ENCODE results near the gene CCNB1IP1.
"Not testable (repeated sequence)": the region's sequence is repeated elsewhere in the genome, so short reads cannot be mapped to it uniquely, and the experiment has no call there.

The CCNB1IP1 gene

DNA sequence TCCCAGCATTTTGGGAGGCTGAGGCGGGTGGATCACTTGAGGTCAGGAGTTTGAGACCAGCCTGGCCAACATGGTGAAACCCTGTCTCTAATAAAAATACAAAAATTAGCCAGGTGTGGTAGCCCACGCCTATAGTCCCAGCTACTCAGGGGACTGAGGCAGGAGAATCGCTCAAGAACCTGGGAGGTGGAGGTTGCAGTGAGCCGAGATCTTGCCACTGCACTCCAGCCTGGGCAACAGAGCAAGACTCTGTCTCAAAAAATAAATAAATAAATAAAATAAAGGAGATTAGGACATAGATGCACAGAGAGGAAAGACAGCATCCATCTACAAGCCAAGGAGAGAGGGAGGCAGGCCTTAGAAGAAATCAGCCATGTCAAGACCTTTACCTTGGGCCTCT, 8.0 kb upstream of the CCNB1IP1 start:
- H3K27ac ChIP-seq (ENCODE audit: insufficient read depth in 1 of 2, low read depth in 1 of 2, low read length in 2 of 2, poor library complexity in 1 of 2, severe bottlenecking in 2 of 2); H3K9me3 ChIP-seq (ENCODE audit: control extremely low read depth in 1 of 5, control insufficient read depth in 4 of 5, insufficient read depth in 2 of 5, low read depth in 1 of 5, low read length in 4 of 5); H3K36me3 ChIP-seq (ENCODE audit: control insufficient read depth in 4 of 4, insufficient read depth in 4 of 4, low read length in 3 of 4); H3K27me3 ChIP-seq (replicated peaks in 2 of 5; ENCODE audit: control insufficient read depth in 4 of 5, insufficient read depth in 5 of 5, low read length in 4 of 5); H3K4me3 ChIP-seq (ENCODE audit: control insufficient read depth in 1 of 7, extremely low read depth in 1 of 7, insufficient read depth in 4 of 7, low read depth in 2 of 7, low read length in 6 of 7); DNase-seq: not testable (repeated sequence)
- WGBS (ENCODE audit: insufficient coverage), result 93% methylated on average over 3 of the region's 4 CpGs
- CTCF ChIA-PET, result interaction anchor here (1.0 to 8.7 kb wide), 3 partner anchors 11 to 268 kb away, joined by 4 to 69 read pairs (median 16); no protein-coding TSS in a partner anchor
- peaks cover 0 to 12% (median 3%) of the 10 kb centered on the region in 4 experiments for H3K4me1 ChIP-seq (ENCODE audit: control extremely low read depth in 1 of 4, control insufficient read depth in 4 of 4, insufficient read depth in 4 of 4, low read length in 3 of 4)
- POLR2A ChIA-PET, result interaction anchor here (0.7 to 3.0 kb wide), 2 partner anchors 8 to 11 kb away, joined by 3 to 15 read pairs; partner anchors contain the start of gene CCNB1IP1

DNA sequence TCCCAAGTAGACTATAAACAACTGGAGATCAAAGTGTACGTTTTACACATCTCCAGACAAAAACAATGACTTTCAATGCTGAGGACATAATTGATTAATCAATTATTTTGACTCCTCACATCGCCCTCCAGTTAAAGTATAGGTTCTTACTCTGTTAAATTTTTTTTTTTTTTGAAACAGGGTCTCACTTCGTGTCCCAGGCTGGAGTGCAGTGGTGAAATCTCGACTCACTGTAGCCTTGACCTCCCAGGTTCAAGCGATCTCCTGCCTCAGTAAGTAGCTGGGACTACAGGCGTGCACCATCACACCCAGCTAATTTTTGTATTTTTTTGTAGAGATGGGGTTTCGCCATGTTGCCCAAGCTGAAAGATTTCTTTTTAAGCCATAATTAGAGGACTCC, 938 bp upstream of the CCNB1IP1 start:
- Histone ChIP-seq H3K36me3 (ENCODE audit: control insufficient read depth in 4 of 4, insufficient read depth in 4 of 4, low read length in 3 of 4) (peaks cover 0 to 1% (median 0%) of the 10 kb centered on the region in 4 experiments), H3K4me1 (ENCODE audit: control extremely low read depth in 1 of 4, control insufficient read depth in 4 of 4, insufficient read depth in 4 of 4, low read length in 3 of 4) (peaks cover 7 to 17% (median 11%) of the 10 kb centered on the region in 4 experiments), H3K27ac (ENCODE audit: insufficient read depth in 1 of 2, low read depth in 1 of 2, low read length in 2 of 2, poor library complexity in 1 of 2, severe bottlenecking in 2 of 2) (no peak overlapping the region), H3K9me3 (ENCODE audit: control extremely low read depth in 1 of 5, control insufficient read depth in 4 of 5, insufficient read depth in 2 of 5, low read depth in 1 of 5, low read length in 4 of 5) (no peaks in the 10 kb centered on the region), H3K27me3 (replicated peaks in 2 of 5; ENCODE audit: control insufficient read depth in 4 of 5, insufficient read depth in 5 of 5, low read length in 4 of 5) (no peaks in the 10 kb centered on the region), H3K4me3 (ENCODE audit: control insufficient read depth in 1 of 7, extremely low read depth in 1 of 7, insufficient read depth in 4 of 7, low read depth in 2 of 7, low read length in 6 of 7) (no peak overlapping the region)
- CTCF ChIA-PET, result interaction anchor here (1.3 to 1.8 kb wide), 3 partner anchors 8 to 276 kb away, joined by 3 to 11 read pairs (median 4); partner anchors contain the start of gene PARP2
- DNase-seq, result no peak
- 89% methylated on average over 3 of the region's 7 CpGs for WGBS (ENCODE audit: insufficient coverage)
- POLR2A ChIA-PET, result interaction anchor here (2.2 kb wide), 1 partner anchor 9 kb away, joined by 21 read pairs; the partner anchor contains the start of gene PARP2

DNA sequence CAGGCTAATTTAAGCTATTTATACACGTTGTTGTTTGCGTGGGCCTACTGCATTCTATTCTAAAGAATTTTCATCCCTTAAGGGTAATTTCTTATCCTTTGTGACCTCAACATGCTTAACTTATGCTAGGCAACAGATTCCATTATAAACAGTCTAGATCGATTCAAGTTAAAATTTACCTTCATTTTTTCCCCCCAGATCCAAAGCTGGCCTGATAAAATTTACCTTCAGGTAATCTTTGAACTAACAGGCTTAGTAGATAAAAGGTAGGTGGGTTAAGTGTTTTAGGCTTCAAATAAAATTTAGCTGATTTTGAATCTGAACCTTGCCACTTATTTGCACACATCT, 389 bp upstream of the CCNB1IP1 start:
- WGBS (ENCODE audit: insufficient coverage), result no CpG with 5 or more reads among the region's 3 CpGs
- H3K9me3 ChIP-seq (ENCODE audit: control extremely low read depth in 1 of 5, control insufficient read depth in 4 of 5, insufficient read depth in 2 of 5, low read depth in 1 of 5, low read length in 4 of 5), result no peaks in the 10 kb centered on the region
- CTCF ChIA-PET, result interaction anchor here (1.3 to 1.8 kb wide), 3 partner anchors 9 to 276 kb away, joined by 3 to 11 read pairs (median 4); partner anchors contain the start of gene PARP2
- DNase-seq, result no peak
- H3K27me3 ChIP-seq (replicated peaks in 2 of 5; ENCODE audit: control insufficient read depth in 4 of 5, insufficient read depth in 5 of 5, low read length in 4 of 5), result no peaks in the 10 kb centered on the region
- peaks cover 7 to 17% (median 11%) of the 10 kb centered on the region in 4 experiments for H3K4me1 ChIP-seq (ENCODE audit: control extremely low read depth in 1 of 4, control insufficient read depth in 4 of 4, insufficient read depth in 4 of 4, low read length in 3 of 4)
- peak overlapping the region in 6 of 7 experiments; percentile 76 to 100 (median 94) for H3K4me3 ChIP-seq (ENCODE audit: control insufficient read depth in 1 of 7, extremely low read depth in 1 of 7, insufficient read depth in 4 of 7, low read depth in 2 of 7, low read length in 6 of 7)
- POLR2A ChIA-PET, result interaction anchor here (2.2 kb wide), 1 partner anchor 9 kb away, joined by 21 read pairs; the partner anchor contains the start of gene PARP2
- H3K36me3 ChIP-seq (ENCODE audit: control insufficient read depth in 4 of 4, insufficient read depth in 4 of 4, low read length in 3 of 4), result peaks cover 0 to 7% (median 2%) of the 10 kb centered on the region in 4 experiments
- peak overlapping the region in 1 of 2 experiments; percentile 72 for H3K27ac ChIP-seq (ENCODE audit: insufficient read depth in 1 of 2, low read depth in 1 of 2, low read length in 2 of 2, poor library complexity in 1 of 2, severe bottlenecking in 2 of 2)

DNA sequence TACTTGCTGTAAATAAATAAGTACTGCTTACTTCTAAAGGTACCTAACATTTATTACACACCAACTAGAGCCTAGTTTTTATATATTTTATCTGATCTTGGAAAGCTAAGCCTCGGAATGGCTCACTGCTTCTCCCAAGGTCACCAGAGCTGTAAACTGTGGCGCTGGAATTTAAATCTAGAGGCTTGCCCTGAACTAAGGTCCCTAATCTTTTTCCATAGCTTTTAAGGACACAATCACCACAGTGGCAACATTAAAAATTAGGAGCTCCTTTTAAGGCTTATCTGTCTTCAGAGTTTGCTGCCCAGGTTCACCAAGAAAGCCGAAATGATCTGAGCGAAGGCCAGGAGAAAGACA, 670 bp downstream of the CCNB1IP1 start:
- WGBS (ENCODE audit: insufficient coverage), result 23% methylated on average over 3 of the region's 4 CpGs
- DNase-seq, result no peak
- H3K36me3 ChIP-seq (ENCODE audit: control insufficient read depth in 4 of 4, insufficient read depth in 4 of 4, low read length in 3 of 4), result peaks cover 0 to 15% (median 2%) of the 10 kb centered on the region in 4 experiments
- POLR2A ChIA-PET, result interaction anchor here (1.1 to 2.2 kb wide), 2 partner anchors 9 to 11 kb away, joined by 3 to 21 read pairs; partner anchors contain the start of gene PARP2
- CTCF ChIA-PET, result interaction anchor here (0.6 to 1.0 kb wide), 3 partner anchors 8 to 289 kb away, joined by 3 read pairs; no protein-coding TSS in a partner anchor
- H3K4me1 ChIP-seq (ENCODE audit: control extremely low read depth in 1 of 4, control insufficient read depth in 4 of 4, insufficient read depth in 4 of 4, low read length in 3 of 4), result peaks cover 7 to 21% (median 12%) of the 10 kb centered on the region in 4 experiments
- no peaks in the 10 kb centered on the region for H3K27me3 ChIP-seq (replicated peaks in 2 of 5; ENCODE audit: control insufficient read depth in 4 of 5, insufficient read depth in 5 of 5, low read length in 4 of 5)
- no peaks in the 10 kb centered on the region for H3K9me3 ChIP-seq (ENCODE audit: control extremely low read depth in 1 of 5, control insufficient read depth in 4 of 5, insufficient read depth in 2 of 5, low read depth in 1 of 5, low read length in 4 of 5)
- peak overlapping the region in 6 of 7 experiments; percentile 76 to 100 (median 94) for H3K4me3 ChIP-seq (ENCODE audit: control insufficient read depth in 1 of 7, extremely low read depth in 1 of 7, insufficient read depth in 4 of 7, low read depth in 2 of 7, low read length in 6 of 7)
- H3K27ac ChIP-seq (ENCODE audit: insufficient read depth in 1 of 2, low read depth in 1 of 2, low read length in 2 of 2, poor library complexity in 1 of 2, severe bottlenecking in 2 of 2), result peak overlapping the region in 1 of 2 experiments; percentile 72

DNA sequence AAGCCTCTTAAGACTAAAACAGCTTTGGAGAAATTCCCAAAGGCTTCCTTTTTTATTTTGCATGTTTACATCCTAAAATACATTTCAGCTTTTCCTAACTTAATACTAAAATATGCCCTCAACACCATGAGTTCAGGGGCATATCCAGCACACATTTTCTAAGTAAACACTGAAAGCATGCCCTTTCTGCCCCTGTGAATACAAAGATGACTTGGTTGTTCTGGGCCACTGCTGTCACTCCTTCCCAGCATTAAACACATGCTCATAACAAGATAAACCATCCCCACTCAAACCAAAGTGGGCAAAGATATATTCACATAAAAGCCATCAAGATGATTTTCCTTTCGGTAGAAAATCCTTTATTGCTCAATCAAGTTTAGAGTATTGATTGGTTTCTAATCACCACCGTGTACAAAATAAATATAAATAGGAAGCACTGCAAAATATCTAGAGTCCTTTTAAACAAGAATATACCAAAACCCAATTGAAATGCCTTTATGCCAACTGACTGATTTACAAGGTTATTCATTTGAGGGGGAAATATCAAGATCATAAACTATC, 1.9 kb downstream of the CCNB1IP1 start:
- DNase-seq, result no peak
- Histone ChIP-seq H3K4me3 (ENCODE audit: control insufficient read depth in 1 of 7, extremely low read depth in 1 of 7, insufficient read depth in 4 of 7, low read depth in 2 of 7, low read length in 6 of 7) (no peak overlapping the region), H3K9me3 (ENCODE audit: control extremely low read depth in 1 of 5, control insufficient read depth in 4 of 5, insufficient read depth in 2 of 5, low read depth in 1 of 5, low read length in 4 of 5) (no peaks in the 10 kb centered on the region), H3K27me3 (replicated peaks in 2 of 5; ENCODE audit: control insufficient read depth in 4 of 5, insufficient read depth in 5 of 5, low read length in 4 of 5) (no peaks in the 10 kb centered on the region), H3K4me1 (ENCODE audit: control extremely low read depth in 1 of 4, control insufficient read depth in 4 of 4, insufficient read depth in 4 of 4, low read length in 3 of 4) (peaks cover 7 to 22% (median 13%) of the 10 kb centered on the region in 4 experiments), H3K36me3 (ENCODE audit: control insufficient read depth in 4 of 4, insufficient read depth in 4 of 4, low read length in 3 of 4) (peaks cover 3 to 19% (median 4%) of the 10 kb centered on the region in 4 experiments), H3K27ac (ENCODE audit: insufficient read depth in 1 of 2, low read depth in 1 of 2, low read length in 2 of 2, poor library complexity in 1 of 2, severe bottlenecking in 2 of 2) (no peak overlapping the region)
- WGBS (ENCODE audit: insufficient coverage), result no CpG with 5 or more reads among the region's 2 CpGs
- ChIA-PET CTCF (interaction anchor here (1.4 to 7.1 kb wide), 3 partner anchors 11 to 282 kb away, joined by 4 to 91 read pairs (median 16); partner anchors contain the start of gene PARP2), POLR2A (interaction anchor here (2.6 kb wide), 1 partner anchor 11 kb away, joined by 15 read pairs; the partner anchor contains the start of gene PARP2)

DNA sequence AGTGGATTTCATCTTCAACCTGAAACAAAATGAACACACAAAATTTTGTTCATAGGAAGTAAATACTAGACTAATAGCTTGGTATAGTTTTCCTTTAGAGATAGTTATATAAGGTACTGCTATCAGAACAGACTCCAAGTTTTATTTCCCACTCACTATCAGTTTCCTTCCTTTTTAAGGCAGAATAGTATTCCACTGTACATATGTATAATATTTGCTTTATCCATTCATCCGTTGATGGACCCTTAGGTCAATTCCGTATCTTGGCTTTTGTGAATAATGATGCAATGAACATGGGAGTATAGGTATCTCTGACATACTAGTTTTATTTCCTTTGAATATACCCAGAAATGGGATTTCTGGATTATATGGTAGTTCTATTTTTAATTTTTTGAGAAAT, 3.7 kb downstream of the CCNB1IP1 start:
- H3K9me3 ChIP-seq (ENCODE audit: control extremely low read depth in 1 of 5, control insufficient read depth in 4 of 5, insufficient read depth in 2 of 5, low read depth in 1 of 5, low read length in 4 of 5), result no peaks in the 10 kb centered on the region
- POLR2A ChIA-PET, result interaction anchor here (2.6 kb wide), 1 partner anchor 13 kb away, joined by 15 read pairs; the partner anchor contains the start of gene PARP2
- CTCF ChIA-PET, result interaction anchor here (1.0 to 7.1 kb wide), 10 partner anchors 12 to 354 kb away, joined by 3 to 91 read pairs (median 6); partner anchors contain the start of gene PARP2
- H3K27ac ChIP-seq (ENCODE audit: insufficient read depth in 1 of 2, low read depth in 1 of 2, low read length in 2 of 2, poor library complexity in 1 of 2, severe bottlenecking in 2 of 2), result no peak overlapping the region
- no peak for DNase-seq
- no peak overlapping the region for H3K4me3 ChIP-seq (ENCODE audit: control insufficient read depth in 1 of 7, extremely low read depth in 1 of 7, insufficient read depth in 4 of 7, low read depth in 2 of 7, low read length in 6 of 7)
- no peaks in the 10 kb centered on the region for H3K27me3 ChIP-seq (replicated peaks in 2 of 5; ENCODE audit: control insufficient read depth in 4 of 5, insufficient read depth in 5 of 5, low read length in 4 of 5)
- H3K4me1 ChIP-seq (ENCODE audit: control extremely low read depth in 1 of 4, control insufficient read depth in 4 of 4, insufficient read depth in 4 of 4, low read length in 3 of 4), result peaks cover 7 to 22% (median 13%) of the 10 kb centered on the region in 4 experiments
- WGBS (ENCODE audit: insufficient coverage), result no CpG with 5 or more reads among the region's 2 CpGs
- H3K36me3 ChIP-seq (ENCODE audit: control insufficient read depth in 4 of 4, insufficient read depth in 4 of 4, low read length in 3 of 4), result peaks cover 6 to 32% (median 14%) of the 10 kb centered on the region in 4 experiments

DNA sequence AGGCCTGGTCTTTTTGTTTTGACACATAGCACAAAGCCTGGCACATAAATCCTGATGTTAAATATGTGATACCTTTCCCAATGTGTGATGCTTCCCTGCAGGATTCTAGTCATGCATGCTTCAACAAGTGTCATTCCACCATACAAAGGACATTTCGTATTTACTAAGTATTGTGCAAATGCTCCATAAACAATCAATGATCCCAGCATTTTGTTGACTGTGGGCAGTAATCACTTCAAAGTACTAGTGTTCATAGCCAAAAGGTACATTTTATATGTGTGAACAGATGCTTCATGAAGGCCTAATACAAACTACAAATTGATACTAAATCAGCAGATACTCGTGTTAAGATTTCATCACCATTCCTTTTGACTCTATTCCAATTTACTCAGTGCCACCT, 4.4 kb downstream of the CCNB1IP1 start:
- Histone ChIP-seq H3K27me3 (replicated peaks in 2 of 5; ENCODE audit: control insufficient read depth in 4 of 5, insufficient read depth in 5 of 5, low read length in 4 of 5) (no peaks in the 10 kb centered on the region), H3K27ac (ENCODE audit: insufficient read depth in 1 of 2, low read depth in 1 of 2, low read length in 2 of 2, poor library complexity in 1 of 2, severe bottlenecking in 2 of 2) (no peak overlapping the region), H3K4me1 (ENCODE audit: control extremely low read depth in 1 of 4, control insufficient read depth in 4 of 4, insufficient read depth in 4 of 4, low read length in 3 of 4) (peaks cover 7 to 20% (median 13%) of the 10 kb centered on the region in 4 experiments), H3K9me3 (ENCODE audit: control extremely low read depth in 1 of 5, control insufficient read depth in 4 of 5, insufficient read depth in 2 of 5, low read depth in 1 of 5, low read length in 4 of 5) (no peaks in the 10 kb centered on the region), H3K36me3 (ENCODE audit: control insufficient read depth in 4 of 4, insufficient read depth in 4 of 4, low read length in 3 of 4) (peaks cover 6 to 33% (median 16%) of the 10 kb centered on the region in 4 experiments), H3K4me3 (ENCODE audit: control insufficient read depth in 1 of 7, extremely low read depth in 1 of 7, insufficient read depth in 4 of 7, low read depth in 2 of 7, low read length in 6 of 7) (no peak overlapping the region)
- ChIA-PET POLR2A (no interaction called here), CTCF (interaction anchor here (0.8 to 7.1 kb wide), 20 partner anchors 11 to 362 kb away, joined by 3 to 91 read pairs (median 5); partner anchors contain the start of genes PARP2 and TTC5)
- 93% methylated on average over 2 of the region's 2 CpGs for WGBS (ENCODE audit: insufficient coverage)
- no peak for DNase-seq

Measured in common myeloid progenitor, CD34-positive (primary cell).